BLaER1 treated with 17β-estradiol and CSF1 and Interleukin-3, amounts not matched to agents 10 nM and 100 nM (cell line): ENCODE measurements around the gene FKBP1A.
A peak's percentile ranks its signal among the peaks of the same experiment; 100 is the strongest.
"Not testable (repeated sequence)": the region's sequence is repeated elsewhere in the genome, so short reads cannot be mapped to it uniquely, and the experiment has no call there.

Experiments used
- H3K27ac ChIP-seq, 11 experiments: shearing (Covaris generic); formaldehyde crosslinking; 2 replicates each; pipeline ENCODE4 v1.8.1; 2022
- H3K27me3 ChIP-seq, 11 experiments: shearing (Covaris generic); formaldehyde crosslinking; 2 replicates each; pipeline ENCODE4 v1.8.1; 2022
- H3K36me3 ChIP-seq, 11 experiments: shearing (Covaris generic); formaldehyde crosslinking; 2 replicates each; pipeline ENCODE4 v1.8.1; 2022
- H3K4me1 ChIP-seq, 10 experiments: shearing (Covaris generic); formaldehyde crosslinking; 2 replicates each; pipeline ENCODE4 v1.8.1; 2022
- H3K4me2 ChIP-seq, 11 experiments: shearing (Covaris generic); formaldehyde crosslinking; 2 replicates each; pipeline ENCODE4 v1.8.1; 2022
- H3K4me3 ChIP-seq, 10 experiments: shearing (Covaris generic); formaldehyde crosslinking; 2 replicates each; pipeline ENCODE4 v1.8.1; 2022
- H3K9ac ChIP-seq, 11 experiments: shearing (Covaris generic); formaldehyde crosslinking; 2 replicates each; pipeline ENCODE4 v1.8.1; 2022
- H3K9me3 ChIP-seq, 11 experiments: shearing (Covaris generic); formaldehyde crosslinking; replicated peaks in 1 of 11; 2 replicates each; pipeline ENCODE4 v1.8.1; 2022
- H4K20me1 ChIP-seq, 11 experiments: shearing (Covaris generic); formaldehyde crosslinking; 2 replicates each; pipeline ENCODE4 v1.8.1; 2022
- Cebpa-rat ChIP-seq, 11 experiments: shearing (Covaris generic); IDR thresholded peaks; 2 replicates each; pipeline ENCODE4 v1.8.1; 2022

Gene FKBP1A

GRCh38 chr20:1405801-1406200, 12.9 kb upstream of the FKBP1A start:
- Histone ChIP-seq H3K4me1 (peaks cover 0 to 9% (median 5%) of the 10 kb centered on the region in 10 experiments; a peak in 8 of 20 replicates), H3K4me3 (no peak overlapping the region), H3K36me3 (no peaks in the 10 kb centered on the region), H3K4me2 (no peak overlapping the region), H3K9me3 (peaks cover 8 to 39% (median 12%) of the 10 kb centered on the region in 11 experiments; a peak in 17 of 22 replicates), H4K20me1 (no peaks in the 10 kb centered on the region), H3K27me3 (no peaks in the 10 kb centered on the region), H3K27ac (no peak overlapping the region), H3K9ac (no peak overlapping the region)
- TF ChIP-seq Cebpa-rat (IDR thresholded peaks at IDR 0.05): no peak

GRCh38 chr20:1403624-1404023, 10.8 kb upstream of the FKBP1A start:
- no peak overlapping the region for H3K4me3 ChIP-seq
- no peaks in the 10 kb centered on the region for H3K36me3 ChIP-seq
- no peak overlapping the region for H3K4me2 ChIP-seq
- H3K9ac ChIP-seq: no peak overlapping the region
- no peaks in the 10 kb centered on the region for H3K27me3 ChIP-seq
- peaks cover 6 to 33% (median 12%) of the 10 kb centered on the region in 11 experiments; a peak in 16 of 22 replicates for H3K9me3 ChIP-seq
- H3K27ac ChIP-seq: no peak overlapping the region
- peaks cover 0 to 14% (median 10%) of the 10 kb centered on the region in 10 experiments; a peak in 17 of 20 replicates for H3K4me1 ChIP-seq
- no peak for TF ChIP-seq Cebpa-rat (IDR thresholded peaks at IDR 0.05)
- no peaks in the 10 kb centered on the region for H4K20me1 ChIP-seq

GRCh38 chr20:1402149-1402548, 9.3 kb upstream of the FKBP1A start:
- no peak overlapping the region for H3K27ac ChIP-seq
- peaks cover 6 to 33% (median 12%) of the 10 kb centered on the region in 11 experiments; a peak in 15 of 22 replicates for H3K9me3 ChIP-seq
- no peak for TF ChIP-seq Cebpa-rat (IDR thresholded peaks at IDR 0.05)
- no peaks in the 10 kb centered on the region for H3K36me3 ChIP-seq
- H3K4me3 ChIP-seq: no peak overlapping the region
- peak overlapping the region in 9 of 11 experiments; percentile 7 to 47 (median 36); a peak in 14 of 22 replicates for H3K4me2 ChIP-seq
- peaks cover 0 to 28% (median 23%) of the 10 kb centered on the region in 10 experiments; a peak in 18 of 20 replicates for H3K4me1 ChIP-seq
- H4K20me1 ChIP-seq: no peaks in the 10 kb centered on the region
- H3K27me3 ChIP-seq: no peaks in the 10 kb centered on the region
- H3K9ac ChIP-seq: no peak overlapping the region

- no peak overlapping the region for H3K27ac ChIP-seq
Measured at GRCh38 chr20:1401451-1401907, 8.6 kb upstream of the FKBP1A start.

GRCh38 chr20:1399678-1400366, 7.0 kb upstream of the FKBP1A start:
- H3K27ac ChIP-seq, H3K36me3 ChIP-seq, H3K27me3 ChIP-seq, H3K9ac ChIP-seq, H3K4me2 ChIP-seq, H4K20me1 ChIP-seq, H3K4me3 ChIP-seq: not testable (repeated sequence)
- peaks cover 8 to 51% (median 46%) of the 10 kb centered on the region in 10 experiments for H3K4me1 ChIP-seq
- peaks cover 6 to 27% (median 12%) of the 10 kb centered on the region in 11 experiments; a peak in 15 of 22 replicates for H3K9me3 ChIP-seq

More at GRCh38 chr20:1401451-1401907, 8.6 kb upstream of the FKBP1A start:
- TF ChIP-seq Cebpa-rat (IDR thresholded peaks at IDR 0.05): no peak
- Histone ChIP-seq H3K4me1 (peaks cover 2 to 34% (median 29%) of the 10 kb centered on the region in 10 experiments; a peak in 19 of 20 replicates), H3K9ac (no peak overlapping the region), H3K27me3 (no peaks in the 10 kb centered on the region), H3K9me3 (peaks cover 6 to 33% (median 12%) of the 10 kb centered on the region in 11 experiments; a peak in 15 of 22 replicates), H3K4me2 (no peak overlapping the region), H4K20me1 (no peaks in the 10 kb centered on the region), H3K4me3 (no peak overlapping the region), H3K36me3 (no peaks in the 10 kb centered on the region)

- peaks cover 0 to 11% (median 0%) of the 10 kb centered on the region in 11 experiments; a peak in 7 of 22 replicates for H3K9me3 ChIP-seq
- not testable (repeated sequence) for H3K36me3 ChIP-seq, H4K20me1 ChIP-seq, H3K27me3 ChIP-seq, H3K9ac ChIP-seq, H3K27ac ChIP-seq, H3K4me3 ChIP-seq
- H3K4me2 ChIP-seq: peak overlapping the region in 9 of 11 experiments; percentile 25 to 97 (median 57); a peak in 17 of 22 replicates
- H3K4me1 ChIP-seq: peaks cover 24 to 67% (median 62%) of the 10 kb centered on the region in 10 experiments
Measured at GRCh38 chr20:1398185-1398584, 5.3 kb upstream of the FKBP1A start.

- H3K36me3 ChIP-seq: no peaks in the 10 kb centered on the region
- no peak overlapping the region for H3K27ac ChIP-seq
- H3K4me1 ChIP-seq: peaks cover 24 to 68% (median 62%) of the 10 kb centered on the region in 10 experiments
- H4K20me1 ChIP-seq: no peaks in the 10 kb centered on the region
- peaks cover 0 to 6% (median 0%) of the 10 kb centered on the region in 11 experiments; a peak in 4 of 22 replicates for H3K9me3 ChIP-seq
- H3K9ac ChIP-seq: no peak overlapping the region
- no peak overlapping the region for H3K4me3 ChIP-seq
- no peak for TF ChIP-seq Cebpa-rat (IDR thresholded peaks at IDR 0.05)
- no peaks in the 10 kb centered on the region for H3K27me3 ChIP-seq
- peak overlapping the region in 8 of 11 experiments; percentile 46 to 99 (median 65); a peak in 15 of 22 replicates for H3K4me2 ChIP-seq
Measured at GRCh38 chr20:1397710-1398109, 4.9 kb upstream of the FKBP1A start.

- no peak for TF ChIP-seq Cebpa-rat (IDR thresholded peaks at IDR 0.05)
- H4K20me1 ChIP-seq: peaks cover 2 to 9% (median 6%) of the 10 kb centered on the region in 11 experiments; a peak in 19 of 22 replicates
- 0 out of 22 replicates have a peak, but pooled peaks cover 0 to 5% (median 0%) of the 10 kb centered on the region in 11 experiments for H3K9me3 ChIP-seq
- H3K4me2 ChIP-seq: peak overlapping the region in 10 of 11 experiments; percentile 26 to 99 (median 88); a peak in 20 of 22 replicates
- H3K4me1 ChIP-seq: peaks cover 25 to 66% (median 58%) of the 10 kb centered on the region in 10 experiments
- no peaks in the 10 kb centered on the region for H3K27me3 ChIP-seq
- H3K36me3 ChIP-seq: no peaks in the 10 kb centered on the region
- H3K9ac ChIP-seq: no peak overlapping the region
- H3K27ac ChIP-seq: peak overlapping the region in 2 of 11 experiments; percentile 28 to 96; a peak in 2 of 22 replicates
- H3K4me3 ChIP-seq: no peak overlapping the region
Measured at GRCh38 chr20:1396702-1397101, 3.8 kb upstream of the FKBP1A start.

- TF ChIP-seq Cebpa-rat (IDR thresholded peaks at IDR 0.05): no peak
- H3K9ac ChIP-seq: no peak overlapping the region
- peaks cover 30 to 70% (median 62%) of the 10 kb centered on the region in 10 experiments for H3K4me1 ChIP-seq
- H3K27me3 ChIP-seq: no peaks in the 10 kb centered on the region
- H4K20me1 ChIP-seq: peaks cover 6 to 13% (median 10%) of the 10 kb centered on the region in 11 experiments; a peak in 21 of 22 replicates
- peaks cover 0 to under 1% (median 0%) of the 10 kb centered on the region in 11 experiments; a peak in 1 of 22 replicates for H3K36me3 ChIP-seq
- H3K27ac ChIP-seq: peak overlapping the region in 3 of 11 experiments; percentile 8 to 96 (median 96); a peak in 2 of 22 replicates
- no peak overlapping the region for H3K4me3 ChIP-seq
- 0 out of 22 replicates have a peak, but pooled peaks cover 0 to 5% (median 0%) of the 10 kb centered on the region in 11 experiments for H3K9me3 ChIP-seq
- H3K4me2 ChIP-seq: peak overlapping the region in 10 of 11 experiments; percentile 26 to 99 (median 88); a peak in 20 of 22 replicates
Measured at GRCh38 chr20:1396264-1396663, 3.4 kb upstream of the FKBP1A start.
